ENCODE data around the gene WWOX.

GRCh38 chr16:79128706-79129105 lies 1029.3 kb downstream of the WWOX start:
- TF ChIP-seq CTCF (IDR thresholded peaks at IDR 0.05; ENCODE audit: borderline replicate concordance, extremely low read depth, low read length, poor library complexity, severe bottlenecking) (no peak), EZH2 (IDR thresholded peaks at IDR 0.05; ENCODE audit: borderline replicate concordance, low read depth, low read length, severe bottlenecking) (no peak)
